Measurements from ENCODE around the gene PER3. TPM values are rescaled to one million over a fixed set of nuclear protein-coding genes. Genes with fewer than 3 reads are reported as not detected.
A peak's percentile ranks its signal among the peaks of the same experiment; 100 is the strongest.

PER3 gene
- total and polyA plus RNA-seq, 9 of the 15 experiments (the other 6 are each of a cell fraction or from before 2014, with no cell fraction given): 11.9 to 22.5 (median 14.6) TPM

- ChIA-PET POLR2A (interaction anchor here (1.0 kb wide), 1 partner anchor 13 kb away, joined by 4 read pairs; no protein-coding TSS in a partner anchor), CTCF (ENCODE audit: low intra/inter-chr PET ratio) (no interaction called here)
- Histone ChIP-seq H4K20me1 (replicated peaks; ENCODE audit: control insufficient read depth, insufficient read depth, low read length) (0 out of 2 replicates have a peak, but pooled peaks cover 8% of the 10 kb centered on the region), H3K4me3 (no peak overlapping the region), H3K9ac (ENCODE audit: insufficient read depth in 1 of 2, low read depth in 2 of 2, low read length in 2 of 2) (no peak overlapping the region), H3K36me3 (ENCODE audit: control insufficient read depth, insufficient read depth, low read length) (no peaks in the 10 kb centered on the region), H3K27ac (ENCODE audit: extremely low read depth, low read depth, low read length) (no peak overlapping the region), H3K4me1 (replicated peaks in 1 of 2; ENCODE audit: control insufficient read depth in 2 of 2, insufficient read depth in 2 of 2, low read length in 2 of 2) (peaks cover 0 to 13% of the 10 kb centered on the region in 2 experiments; a peak in 3 of 5 replicates), H3K9me1 (ENCODE audit: control insufficient read depth, insufficient read depth, low read length) (no peaks in the 10 kb centered on the region), H3K79me2 (ENCODE audit: control insufficient read depth, insufficient read depth, low read length) (no peaks in the 10 kb centered on the region), H2AFZ (ENCODE audit: low read depth, low read length) (no peak overlapping the region), H3K4me2 (ENCODE audit: insufficient read depth, low read length) (no peak overlapping the region), H3K27me3 (ENCODE audit: control insufficient read depth in 2 of 2, insufficient read depth in 2 of 2, low read length in 2 of 2) (peaks cover 2 to 19% of the 10 kb centered on the region in 2 experiments; a peak in 2 of 5 replicates), H3K9me3 (replicated peaks; ENCODE audit: control insufficient read depth, insufficient read depth, low read depth, low read length) (no peaks in the 10 kb centered on the region)
- intact Hi-C loops (cut with micrococcal nuclease) (no loop called here), in situ Hi-C loops (cut with MboI) (no loop called here)
- FAIRE-seq (no peak), DNase-seq (ENCODE audit: extremely low read depth in 1 of 4, low spot score in 3 of 4) (no peak), ATAC-seq (no peak)
- 41% methylated on average over 17 of the region's 17 CpGs for WGBS (ENCODE audit: insufficient coverage, low coverage, missing lambda C conversion rate)
- no TSS peak for BruUV-seq (replicated peaks)
- TF ChIP-seq NKRF (IDR thresholded peaks at IDR 0.05; ENCODE audit: borderline replicate concordance) (no peak), RBM25 (IDR thresholded peaks at IDR 0.05; ENCODE audit: low read depth, low read length, severe bottlenecking) (peak; percentile 53), BCOR (IDR thresholded peaks at IDR 0.05) (peak; percentile 55; the same call in 1 of the 2 replicates), ZFP36 (IDR thresholded peaks at IDR 0.05; ENCODE audit: low read depth, low read length, partially characterized antibody) (peak; percentile 48), SREBF2 (CRISPR knock-in tag; IDR thresholded peaks at IDR 0.05) (no peak), SNRNP70 (optimal IDR thresholded peaks at IDR 0.05; ENCODE audit: low read depth, low read length) (no peak), KDM1A (IDR thresholded peaks at IDR 0.05) (0 out of 4 replicates have a peak, but pooled peaks of 1 of the 2 experiments have one; percentile 9), DACH1 (IDR thresholded peaks at IDR 0.05; ENCODE audit: partially characterized antibody) (peak; percentile 68), ZBTB40 (IDR thresholded peaks at IDR 0.05) (peak; percentile 67), ZBTB40 (CRISPR knock-in tag; IDR thresholded peaks at IDR 0.05) (no peak), KLF6 (CRISPR knock-in tag; IDR thresholded peaks at IDR 0.05; ENCODE audit: borderline replicate concordance) (no peak)
Measured at GRCh38 chr1:7862211-7863060, 78.3 kb downstream of the PER3 start.

Data from K562 (cell line).